ENCODE results near the gene MFAP2. TPM values are rescaled to one million over a fixed set of nuclear protein-coding genes. Genes with fewer than 3 reads are reported as not detected.

Gene MFAP2
- total RNA-seq, 4 donors from 2014 or later = 3.9 to 16.0 (median 5.4) TPM

- no peak overlapping the region for H3K4me3 ChIP-seq (ENCODE audit: low read depth, poor library complexity, severe bottlenecking)
- DNase-seq (ENCODE audit: low spot score in 2 of 2) = peak; percentile 74 to 96
- TF ChIP-seq CTCF (IDR thresholded peaks at IDR 0.05) = no peak
- no peak for TF ChIP-seq POLR2A (IDR thresholded peaks at IDR 0.05)
- intact Hi-C loops (cut with DNase I; ENCODE audit: low total_unique reads) = no loop called here
- 0 to 3% methylated on average over 3 to 7 of the region's 7 CpGs for WGBS, 2 donors
Measured at GRCh38 chr1:16984717-16985116, 4.3 kb upstream of the MFAP2 start.

- intact Hi-C loops (cut with DNase I; ENCODE audit: low total_unique reads) = no loop called here
- TF ChIP-seq POLR2A (IDR thresholded peaks at IDR 0.05) (no peak), CTCF (IDR thresholded peaks at IDR 0.05) (no peak)
- 92 to 95% methylated on average over 4 of the region's 4 CpGs for WGBS, 2 donors
- DNase-seq (ENCODE audit: low spot score in 2 of 2) = no peak
- no peak overlapping the region for H3K4me3 ChIP-seq (ENCODE audit: low read depth, poor library complexity, severe bottlenecking)
Measured at GRCh38 chr1:16983649-16984048, 3.2 kb upstream of the MFAP2 start.

- no peak for TF ChIP-seq POLR2A (IDR thresholded peaks at IDR 0.05)
- no peak for TF ChIP-seq CTCF (IDR thresholded peaks at IDR 0.05)
- H3K4me3 ChIP-seq (ENCODE audit: low read depth, poor library complexity, severe bottlenecking) = no peak overlapping the region
- intact Hi-C loops (cut with DNase I; ENCODE audit: low total_unique reads) = no loop called here
- 82 to 90% methylated on average over 11 of the region's 11 CpGs for WGBS, 2 donors
- no peak for DNase-seq (ENCODE audit: low spot score in 2 of 2)
Measured at GRCh38 chr1:16982902-16983301, 2.5 kb upstream of the MFAP2 start.

GRCh38 chr1:16981269-16981849, 939 bp upstream of the MFAP2 start:
- 79 to 84% methylated on average over 10 of the region's 10 CpGs for WGBS, 2 donors
- intact Hi-C loops (cut with DNase I; ENCODE audit: low total_unique reads) = no loop called here
- no peak for DNase-seq (ENCODE audit: low spot score in 2 of 2)
- no peak overlapping the region for H3K4me3 ChIP-seq (ENCODE audit: low read depth, poor library complexity, severe bottlenecking)
- TF ChIP-seq POLR2A (IDR thresholded peaks at IDR 0.05) (no peak), CTCF (IDR thresholded peaks at IDR 0.05) (no peak)

- no peak for DNase-seq (ENCODE audit: low spot score in 2 of 2)
- WGBS, 2 donors = 18 to 29% methylated on average over 30 to 42 of the region's 44 CpGs
- TF ChIP-seq CTCF (IDR thresholded peaks at IDR 0.05) (no peak), POLR2A (IDR thresholded peaks at IDR 0.05) (no peak)
- intact Hi-C loops (cut with DNase I; ENCODE audit: low total_unique reads) = no loop called here
- H3K4me3 ChIP-seq (ENCODE audit: low read depth, poor library complexity, severe bottlenecking) = peak overlapping the region; percentile 26
Measured at GRCh38 chr1:16979475-16980327, 719 bp downstream of the MFAP2 start.
